SK-N-SH treated with all-trans-retinoic acid at 6 μM for 48 hours (cell line): ENCODE results near the gene MMP24.

Experiments used
- ARNTL ChIP-seq: fragments of 450-650 bp; formaldehyde crosslinking; IDR thresholded peaks from 2 replicates; pipeline ENCODE4 v1.5.0; 2020; ENCODE audit warnings: low read depth, mild to moderate bottlenecking, moderate library complexity, borderline replicate concordance
- BACH2 ChIP-seq: fragments of 250-450 bp; sonication (Bioruptor Pico); IDR thresholded peaks from 2 replicates; pipeline ENCODE4 v1.9.0; 2021; ENCODE audit warnings: mild to moderate bottlenecking, borderline replicate concordance
- CREB5 ChIP-seq: fragments of 250-450 bp; sonication (Bioruptor Pico); IDR thresholded peaks from 2 replicates; pipeline ENCODE4 v1.5.1; 2020; ENCODE audit warnings: low read depth, mild to moderate bottlenecking, moderate library complexity
- GLIS3 ChIP-seq: fragments of 250-450 bp; sonication (Bioruptor Pico); IDR thresholded peaks from 2 replicates; pipeline ENCODE4 v1.5.0; 2020; ENCODE audit warnings: mild to moderate bottlenecking, moderate library complexity
- ISL1 ChIP-seq: fragments of 250-450 bp; sonication (Bioruptor Pico); IDR thresholded peaks from 2 replicates; pipeline ENCODE4 v2.1.2; 2022; ENCODE audit warnings: mild to moderate bottlenecking, moderate library complexity
- OSR1 ChIP-seq: fragments of 250-450 bp; sonication (Bioruptor Pico); IDR thresholded peaks from 2 replicates; pipeline ENCODE4 v1.8.0; 2022; ENCODE audit warnings: moderate library complexity, mild to moderate bottlenecking, inconsistent platforms
- TCF4 ChIP-seq: fragments of 250-450 bp; sonication (Bioruptor Pico); IDR thresholded peaks from 2 replicates; pipeline ENCODE4 v1.8.0; 2021; ENCODE audit warnings: mild to moderate bottlenecking, moderate library complexity, borderline replicate concordance
- TOX ChIP-seq: fragments of 250-450 bp; sonication (Bioruptor Pico); IDR thresholded peaks from 2 replicates; pipeline ENCODE4 v1.8.0; 2021; ENCODE audit warnings: mild to moderate bottlenecking, moderate library complexity, borderline replicate concordance
- ZC3H10 ChIP-seq: fragments of 250-450 bp; sonication (Bioruptor Pico); IDR thresholded peaks from 2 replicates; pipeline ENCODE4 v1.5.1; 2021; ENCODE audit warnings: mild to moderate bottlenecking, moderate library complexity
- TF ChIP-seq, protein P1 (sequence below): fragments of 250-450 bp; sonication (Bioruptor Pico); IDR thresholded peaks from 2 replicates; pipeline ENCODE4 v1.8.0; 2020; ENCODE audit warnings: mild to moderate bottlenecking, moderate library complexity, borderline replicate concordance
- TF ChIP-seq, protein P2 (sequence below): fragments of 250-450 bp; sonication (Bioruptor Pico); IDR thresholded peaks from 2 replicates; pipeline ENCODE4 v1.5.0; 2020; ENCODE audit warnings: mild to moderate bottlenecking, moderate library complexity

GRCh38 chr20:35286077-35286898 lies 59.8 kb downstream of the MMP24 start:
- TF ChIP-seq TCF4 (CRISPR knock-in tag) (no peak), CREB5 (CRISPR knock-in tag) (no peak), GLIS3 (no peak), ARNTL (CRISPR knock-in tag) (no peak), OSR1 (CRISPR knock-in tag) (no peak), TOX (CRISPR knock-in tag) (no peak), ZC3H10 (no peak), ISL1 (CRISPR knock-in tag) (no peak), BACH2 (no peak)
- TF ChIP-seq, protein P1, sequence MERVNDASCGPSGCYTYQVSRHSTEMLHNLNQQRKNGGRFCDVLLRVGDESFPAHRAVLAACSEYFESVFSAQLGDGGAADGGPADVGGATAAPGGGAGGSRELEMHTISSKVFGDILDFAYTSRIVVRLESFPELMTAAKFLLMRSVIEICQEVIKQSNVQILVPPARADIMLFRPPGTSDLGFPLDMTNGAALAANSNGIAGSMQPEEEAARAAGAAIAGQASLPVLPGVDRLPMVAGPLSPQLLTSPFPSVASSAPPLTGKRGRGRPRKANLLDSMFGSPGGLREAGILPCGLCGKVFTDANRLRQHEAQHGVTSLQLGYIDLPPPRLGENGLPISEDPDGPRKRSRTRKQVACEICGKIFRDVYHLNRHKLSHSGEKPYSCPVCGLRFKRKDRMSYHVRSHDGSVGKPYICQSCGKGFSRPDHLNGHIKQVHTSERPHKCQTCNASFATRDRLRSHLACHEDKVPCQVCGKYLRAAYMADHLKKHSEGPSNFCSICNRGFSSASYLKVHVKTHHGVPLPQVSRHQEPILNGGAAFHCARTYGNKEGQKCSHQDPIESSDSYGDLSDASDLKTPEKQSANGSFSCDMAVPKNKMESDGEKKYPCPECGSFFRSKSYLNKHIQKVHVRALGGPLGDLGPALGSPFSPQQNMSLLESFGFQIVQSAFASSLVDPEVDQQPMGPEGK (CRISPR knock-in tag), result no peak
- TF ChIP-seq, protein P2, sequence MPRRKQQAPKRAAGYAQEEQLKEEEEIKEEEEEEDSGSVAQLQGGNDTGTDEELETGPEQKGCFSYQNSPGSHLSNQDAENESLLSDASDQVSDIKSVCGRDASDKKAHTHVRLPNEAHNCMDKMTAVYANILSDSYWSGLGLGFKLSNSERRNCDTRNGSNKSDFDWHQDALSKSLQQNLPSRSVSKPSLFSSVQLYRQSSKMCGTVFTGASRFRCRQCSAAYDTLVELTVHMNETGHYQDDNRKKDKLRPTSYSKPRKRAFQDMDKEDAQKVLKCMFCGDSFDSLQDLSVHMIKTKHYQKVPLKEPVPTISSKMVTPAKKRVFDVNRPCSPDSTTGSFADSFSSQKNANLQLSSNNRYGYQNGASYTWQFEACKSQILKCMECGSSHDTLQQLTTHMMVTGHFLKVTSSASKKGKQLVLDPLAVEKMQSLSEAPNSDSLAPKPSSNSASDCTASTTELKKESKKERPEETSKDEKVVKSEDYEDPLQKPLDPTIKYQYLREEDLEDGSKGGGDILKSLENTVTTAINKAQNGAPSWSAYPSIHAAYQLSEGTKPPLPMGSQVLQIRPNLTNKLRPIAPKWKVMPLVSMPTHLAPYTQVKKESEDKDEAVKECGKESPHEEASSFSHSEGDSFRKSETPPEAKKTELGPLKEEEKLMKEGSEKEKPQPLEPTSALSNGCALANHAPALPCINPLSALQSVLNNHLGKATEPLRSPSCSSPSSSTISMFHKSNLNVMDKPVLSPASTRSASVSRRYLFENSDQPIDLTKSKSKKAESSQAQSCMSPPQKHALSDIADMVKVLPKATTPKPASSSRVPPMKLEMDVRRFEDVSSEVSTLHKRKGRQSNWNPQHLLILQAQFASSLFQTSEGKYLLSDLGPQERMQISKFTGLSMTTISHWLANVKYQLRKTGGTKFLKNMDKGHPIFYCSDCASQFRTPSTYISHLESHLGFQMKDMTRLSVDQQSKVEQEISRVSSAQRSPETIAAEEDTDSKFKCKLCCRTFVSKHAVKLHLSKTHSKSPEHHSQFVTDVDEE (CRISPR knock-in tag), result no peak
